ENCODE data around the gene PADI2. TPM values are rescaled to one million over a fixed set of nuclear protein-coding genes. Genes with fewer than 3 reads are reported as not detected.
A peak's percentile ranks its signal among the peaks of the same experiment; 100 is the strongest.

PADI2 gene
- total and polyA plus RNA-seq, 2 of the 8 experiments (the other 6 are each of a cell fraction or from before 2014, with no cell fraction given): 1.6 to 7.5 TPM

- Histone ChIP-seq H3K79me1 (ENCODE audit: low read depth, low read length) (no peaks in the 10 kb centered on the region), H2AFZ (ENCODE audit: low read length) (no peak overlapping the region), H2AK5ac (ENCODE audit: low read depth, low read length) (no peak overlapping the region), H3K23ac (ENCODE audit: insufficient read length) (no peak overlapping the region), H2BK5ac (ENCODE audit: low read depth, low read length) (no peak overlapping the region), H4K20me1 (replicated peaks in 1 of 2; ENCODE audit: control insufficient read depth in 1 of 2, insufficient read depth in 2 of 2, low read length in 2 of 2) (peaks cover 0 to 1% of the 10 kb centered on the region in 2 experiments), H4K5ac (ENCODE audit: insufficient read length, low read depth, low read length) (no peak overlapping the region), H3K4me1 (replicated peaks in 1 of 4; ENCODE audit: control insufficient read depth in 3 of 4, insufficient read depth in 4 of 4, low read length in 3 of 4) (no peaks in the 10 kb centered on the region), H3K18ac (ENCODE audit: extremely low read depth, low read length) (no peak overlapping the region), H3K9me3 (ENCODE audit: insufficient read depth in 2 of 2, low read depth in 1 of 2, low read length in 1 of 2) (no peaks in the 10 kb centered on the region), H3K36me3 (ENCODE audit: control insufficient read depth in 2 of 4, insufficient read depth in 4 of 4, low read length in 3 of 4) (no peaks in the 10 kb centered on the region), H3K56ac (replicated peaks; ENCODE audit: insufficient read length, low read depth, low read length) (no peak overlapping the region), H3K4ac (replicated peaks; ENCODE audit: insufficient read length, low read depth, low read length) (no peak overlapping the region), H3K23me2 (ENCODE audit: low read depth, low read length) (no peaks in the 10 kb centered on the region), H2BK20ac (ENCODE audit: low read length) (no peak overlapping the region), H2BK12ac (ENCODE audit: low read depth, low read length) (no peak overlapping the region), H3K4me2 (ENCODE audit: insufficient read depth in 1 of 2, low read depth in 2 of 2, low read length in 2 of 2) (no peak overlapping the region), H4K91ac (replicated peaks; ENCODE audit: insufficient read length, low read length) (no peak overlapping the region), H3K79me2 (ENCODE audit: control insufficient read depth in 1 of 2, insufficient read depth in 2 of 2, low read length in 2 of 2) (no peaks in the 10 kb centered on the region), H3K4me3 (ENCODE audit: extremely low read depth in 1 of 4, insufficient read depth in 2 of 4, low read depth in 3 of 4, low read length in 4 of 4) (no peak overlapping the region), H3K14ac (ENCODE audit: insufficient read length) (no peak overlapping the region), H3K27me3 (replicated peaks in 1 of 4; ENCODE audit: control insufficient read depth in 3 of 4, extremely low read depth in 1 of 4, insufficient read depth in 3 of 4, low read length in 3 of 4) (no peaks in the 10 kb centered on the region), H3K9ac (replicated peaks in 1 of 4; ENCODE audit: extremely low read depth in 1 of 4, low read depth in 3 of 4, low read length in 3 of 4) (no peak overlapping the region), H3K27ac (ENCODE audit: low read depth, low read length) (no peak overlapping the region), H4K8ac (ENCODE audit: extremely low read depth, insufficient read depth, low read length) (0 out of 2 replicates have a peak overlapping the region, but pooled peaks have one; percentile 29), H2BK120ac (replicated peaks; ENCODE audit: low read depth, low read length) (no peak overlapping the region), H2BK15ac (ENCODE audit: low read length) (no peak overlapping the region)
- WGBS, 2 experiments (ENCODE audit: extremely low coverage in 1 of 2, insufficient coverage in 1 of 2, insufficient read length in 1 of 2, insufficient replicate concordance in 2 of 2, low coverage in 1 of 2, low lambda C conversion rate in 2 of 2, missing lambda C conversion rate in 1 of 2): 95% methylated on average over 7 of the region's 7 CpGs; no CpG with 5 or more reads in 1 of the 2 experiments
- POLR2A ChIA-PET (ENCODE audit: partially characterized antibody): no interaction called here
- DNase-seq (ENCODE audit: low read depth in 1 of 2, low spot score in 2 of 2) (no peak), FAIRE-seq (no peak)
- CTCF ChIA-PET (ENCODE audit: partially characterized antibody): interaction anchor here (0.6 kb wide), 1 partner anchor 311 kb away, joined by 3 read pairs; no protein-coding TSS in a partner anchor
- no peak for TF ChIP-seq CREB1 (IDR thresholded peaks at IDR 0.05)
- no peak for TF ChIP-seq KDM1A (IDR thresholded peaks at IDR 0.05; ENCODE audit: borderline replicate concordance, low read length)
- TF ChIP-seq TBP (IDR thresholded peaks at IDR 0.05; ENCODE audit: low read depth, low read length): no peak
- TF ChIP-seq RAD21 (IDR thresholded peaks at IDR 0.05 in 1 of 2, conservative IDR thresholded peaks at IDR 0.05 in 1 of 2; ENCODE audit: low read depth in 2 of 2, low read length in 2 of 2): no peak
- TF ChIP-seq JUN (IDR thresholded peaks at IDR 0.05; ENCODE audit: low read depth, low read length): no peak
- no peak for TF ChIP-seq POU5F1 (IDR thresholded peaks at IDR 0.05; ENCODE audit: low read depth, low read length)
- TF ChIP-seq EZH2 (IDR thresholded peaks at IDR 0.05; ENCODE audit: low read depth, low read length, severe bottlenecking): no peak
- TF ChIP-seq HDAC6 (IDR thresholded peaks at IDR 0.05; ENCODE audit: low read depth, low read length): no peak
- no peak for TF ChIP-seq SRF (IDR thresholded peaks at IDR 0.05; ENCODE audit: low read depth, low read length)
- no peak for TF ChIP-seq CEBPB (IDR thresholded peaks at IDR 0.05; ENCODE audit: low read depth, low read length)
- no peak for TF ChIP-seq NRF1 (IDR thresholded peaks at IDR 0.05; ENCODE audit: low read depth, low read length)
- TF ChIP-seq EP300 (IDR thresholded peaks at IDR 0.05; ENCODE audit: borderline replicate concordance in 1 of 2, low read depth in 2 of 2, low read length in 2 of 2): no peak
- TF ChIP-seq E2F6 (IDR thresholded peaks at IDR 0.05): no peak
- no peak for TF ChIP-seq CBX8 (IDR thresholded peaks at IDR 0.05; ENCODE audit: borderline replicate concordance, low read depth, low read length)
These were observed 28.0 kb downstream of the PADI2 start for GRCh38 chr1:17091252-17091651.
